Stimulated activated CD8-positive, alpha-beta memory T cell treated with anti-CD3 and anti-CD28 coated beads, Interleukin-4, amount 100 ng/mL, for 4 hours (primary cell): ENCODE measurements around the gene TAF6.

Experiments
- DNase-seq, 2 donors: peaks; one replicate each; pipeline ENCODE4 v3.0.0-alpha.2; 2020; ENCODE audit warnings: low read depth in 2 of 2, low spot score in 1 of 2

The TAF6 gene

DNA sequence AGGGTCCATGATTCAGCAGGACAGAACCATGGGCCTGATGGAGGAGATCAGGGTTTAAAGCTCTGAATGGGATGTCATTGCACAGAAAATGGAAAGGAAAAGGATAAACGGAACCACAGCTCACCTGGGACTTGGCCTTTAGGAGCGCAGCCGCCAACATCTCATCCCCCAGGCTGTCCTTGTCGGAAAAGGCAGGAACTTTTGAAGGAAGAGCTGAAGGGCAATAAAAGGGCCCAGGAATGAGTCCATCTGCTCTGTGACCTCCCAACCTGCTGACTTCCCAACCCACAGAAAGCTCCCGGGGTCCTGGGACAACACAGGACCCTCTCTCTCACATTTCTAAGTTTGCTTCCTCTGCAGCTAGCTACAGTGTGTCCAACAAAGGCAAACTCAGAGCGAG, 43.7 kb downstream of the TAF6 start:
- no peak for DNase-seq

DNA sequence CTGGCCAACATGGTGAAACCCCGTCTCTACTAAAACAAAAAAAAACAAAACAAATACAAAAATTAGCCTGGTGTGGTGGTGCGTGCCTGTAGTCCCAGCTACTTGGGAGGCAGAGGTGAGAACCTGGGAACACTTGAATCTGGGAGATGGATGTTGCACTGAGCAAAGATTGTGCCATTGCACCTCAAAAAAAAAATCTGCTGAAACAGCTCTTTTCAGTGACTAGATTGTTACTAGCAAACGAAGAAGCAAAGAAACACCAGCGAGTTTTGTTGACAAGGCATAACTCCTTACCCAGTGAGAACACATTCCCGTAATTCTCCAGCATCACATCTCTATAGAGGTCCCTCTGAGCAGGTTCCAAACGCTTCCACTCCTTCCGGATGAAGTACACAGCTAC, 44.3 kb downstream of the TAF6 start:
- DNase-seq = no peak

DNA sequence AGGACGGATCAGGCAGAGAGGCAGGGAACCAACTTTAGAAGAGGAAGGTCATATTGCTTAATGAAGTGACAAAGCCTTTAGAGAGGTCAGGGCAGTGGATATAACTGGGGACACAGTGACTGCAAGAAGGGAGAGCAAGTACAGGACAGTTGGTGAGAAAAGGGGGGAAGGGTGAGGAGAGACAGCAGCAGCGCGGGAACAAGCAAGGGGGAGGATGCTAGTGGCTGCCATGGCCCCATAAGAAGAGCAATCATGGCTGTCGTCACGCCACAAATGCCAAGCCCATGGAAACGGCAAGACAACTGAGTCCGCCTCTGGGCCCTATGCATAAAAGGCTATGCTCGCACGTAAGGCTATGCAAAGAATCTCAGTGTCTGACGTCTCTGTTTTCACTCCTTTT, 46.7 kb downstream of the TAF6 start:
- no peak for DNase-seq

DNA sequence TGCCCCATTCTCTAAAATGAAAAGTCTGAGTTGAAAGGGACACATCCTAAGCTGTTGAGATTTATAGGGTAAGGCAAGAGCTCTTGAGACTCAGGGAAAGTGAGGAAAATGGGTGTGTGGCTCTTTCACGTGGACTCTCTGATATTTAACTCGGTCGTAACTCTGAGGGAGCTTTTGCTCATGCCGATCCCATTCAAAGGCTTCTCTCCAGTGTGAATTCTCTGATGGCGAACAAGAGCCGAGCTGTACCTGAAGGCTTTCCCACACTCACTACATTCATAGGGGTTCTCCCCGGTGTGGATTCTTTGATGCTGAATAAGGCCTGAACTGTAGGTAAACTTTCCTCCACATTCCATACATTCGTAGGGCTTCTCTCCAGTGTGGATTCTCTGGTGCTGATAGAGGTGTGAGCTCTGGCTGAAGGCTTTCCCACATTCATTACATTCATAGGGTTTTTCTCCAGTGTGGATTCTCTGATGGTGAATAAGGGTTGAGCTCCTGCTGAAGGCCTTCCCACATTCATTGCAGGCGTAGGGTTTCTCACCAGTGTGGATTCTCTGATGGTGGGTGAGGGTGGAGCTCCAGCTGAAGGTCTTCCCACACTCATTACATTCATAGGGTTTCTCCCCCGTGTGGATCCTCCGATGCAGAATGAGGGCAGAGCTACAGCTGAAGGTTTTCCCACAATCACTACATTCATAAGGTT, 48.0 kb downstream of the TAF6 start:
- no peak for DNase-seq

DNA sequence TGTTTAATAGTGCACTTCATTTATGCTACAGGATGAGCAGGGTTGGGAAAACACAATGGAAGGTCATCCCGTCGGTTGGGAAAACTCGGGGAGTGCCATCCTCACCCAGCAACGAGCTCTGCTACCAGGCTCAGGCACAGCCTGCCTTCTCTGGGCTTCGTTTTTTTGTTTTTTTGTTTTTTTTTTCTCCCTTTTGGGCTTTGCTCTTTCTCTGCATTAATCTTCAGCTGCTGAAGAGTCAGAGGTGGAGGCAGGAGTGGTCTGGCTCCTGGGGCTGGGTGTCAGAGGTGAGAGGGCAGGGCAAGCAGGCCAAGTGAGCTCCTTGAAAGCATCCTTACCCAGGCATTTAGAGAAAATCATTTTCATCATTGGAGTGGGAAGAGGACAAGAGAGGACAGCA, 49.2 kb downstream of the TAF6 start:
- no peak for DNase-seq

DNA sequence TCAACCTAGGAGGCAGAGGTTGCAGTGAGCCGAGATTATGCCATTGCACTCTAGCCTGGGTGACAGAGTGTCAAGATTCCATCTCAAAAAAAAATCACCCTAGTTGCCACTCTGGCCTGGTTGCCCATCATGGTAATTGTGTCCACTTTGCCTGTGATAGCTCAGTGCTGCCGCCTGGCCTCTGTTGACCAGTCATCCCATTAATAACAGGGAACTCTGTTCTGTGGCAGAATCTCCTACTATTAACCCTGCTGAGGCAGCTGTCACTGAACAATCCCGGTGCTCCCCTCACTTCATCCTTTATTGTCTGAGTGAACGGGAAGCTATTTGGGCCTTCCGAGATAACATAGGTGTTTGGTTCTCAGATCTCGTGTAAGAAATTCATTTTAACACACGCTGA, 52.2 kb downstream of the TAF6 start:
- DNase-seq = no peak

DNA sequence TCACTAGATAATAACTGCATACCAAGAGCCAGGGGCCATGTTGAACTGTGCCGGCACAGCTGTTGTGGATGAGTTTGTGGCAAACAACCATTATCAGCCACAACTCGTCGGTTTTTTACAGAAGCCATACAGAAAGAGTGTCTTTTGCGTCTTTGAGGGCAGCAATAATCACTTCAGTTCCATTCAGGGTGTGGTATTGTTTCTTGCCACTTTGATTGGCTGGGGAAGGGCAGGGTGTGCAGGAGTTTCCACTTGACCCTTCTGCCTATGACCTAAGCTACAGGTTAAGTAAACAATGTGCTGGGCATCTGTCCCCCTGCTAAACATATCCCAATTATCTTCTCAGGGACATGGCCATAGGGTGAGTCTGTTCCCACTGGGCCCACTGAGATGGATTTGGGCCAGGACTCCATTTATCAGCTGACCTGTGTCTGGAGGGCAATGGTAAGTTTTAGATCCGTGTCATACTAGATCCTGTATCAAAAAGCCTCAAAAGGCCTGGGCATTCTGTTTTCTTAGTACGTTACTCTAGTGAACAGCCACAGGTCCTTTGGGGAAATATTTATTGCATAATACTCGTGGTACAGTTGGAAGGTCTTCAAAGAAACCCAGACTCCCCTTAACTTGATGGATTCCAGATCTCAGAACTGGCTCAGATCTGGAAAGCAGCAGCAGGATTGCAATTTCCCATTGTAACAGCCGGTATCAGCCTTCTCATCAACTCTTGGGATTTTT, 53.5 kb downstream of the TAF6 start:
- DNase-seq = no peak

DNA sequence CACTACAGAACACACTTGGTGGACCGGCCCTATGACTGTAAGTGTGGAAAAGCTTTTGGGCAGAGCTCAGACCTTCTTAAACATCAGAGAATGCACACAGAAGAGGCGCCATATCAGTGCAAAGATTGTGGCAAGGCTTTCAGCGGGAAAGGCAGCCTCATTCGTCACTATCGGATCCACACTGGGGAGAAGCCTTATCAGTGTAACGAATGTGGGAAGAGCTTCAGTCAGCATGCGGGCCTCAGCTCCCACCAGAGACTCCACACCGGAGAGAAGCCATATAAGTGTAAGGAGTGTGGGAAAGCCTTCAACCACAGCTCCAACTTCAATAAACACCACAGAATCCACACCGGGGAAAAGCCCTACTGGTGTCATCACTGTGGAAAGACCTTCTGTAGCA, 55.0 kb downstream of the TAF6 start:
- DNase-seq = no peak

DNA sequence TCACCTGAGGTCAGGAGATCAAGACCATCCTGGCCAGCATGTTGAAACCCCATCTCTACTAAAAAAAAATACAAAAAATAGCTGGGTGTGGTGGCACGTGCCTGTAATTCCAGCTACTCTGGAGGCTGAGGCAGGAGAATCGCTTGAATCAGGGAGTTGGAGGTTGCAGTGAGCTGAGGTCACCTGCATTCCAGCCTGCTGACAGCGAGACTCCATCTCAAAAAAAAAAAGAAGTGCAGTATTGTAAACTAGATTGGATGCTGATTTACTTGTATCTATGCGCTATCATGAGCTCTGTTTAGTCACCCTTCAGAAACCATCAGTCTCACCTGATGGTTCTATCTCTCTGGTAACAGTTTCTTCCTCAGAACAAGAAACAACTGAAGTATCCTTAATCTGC, 55.8 kb downstream of the TAF6 start:
- no peak for DNase-seq

DNA sequence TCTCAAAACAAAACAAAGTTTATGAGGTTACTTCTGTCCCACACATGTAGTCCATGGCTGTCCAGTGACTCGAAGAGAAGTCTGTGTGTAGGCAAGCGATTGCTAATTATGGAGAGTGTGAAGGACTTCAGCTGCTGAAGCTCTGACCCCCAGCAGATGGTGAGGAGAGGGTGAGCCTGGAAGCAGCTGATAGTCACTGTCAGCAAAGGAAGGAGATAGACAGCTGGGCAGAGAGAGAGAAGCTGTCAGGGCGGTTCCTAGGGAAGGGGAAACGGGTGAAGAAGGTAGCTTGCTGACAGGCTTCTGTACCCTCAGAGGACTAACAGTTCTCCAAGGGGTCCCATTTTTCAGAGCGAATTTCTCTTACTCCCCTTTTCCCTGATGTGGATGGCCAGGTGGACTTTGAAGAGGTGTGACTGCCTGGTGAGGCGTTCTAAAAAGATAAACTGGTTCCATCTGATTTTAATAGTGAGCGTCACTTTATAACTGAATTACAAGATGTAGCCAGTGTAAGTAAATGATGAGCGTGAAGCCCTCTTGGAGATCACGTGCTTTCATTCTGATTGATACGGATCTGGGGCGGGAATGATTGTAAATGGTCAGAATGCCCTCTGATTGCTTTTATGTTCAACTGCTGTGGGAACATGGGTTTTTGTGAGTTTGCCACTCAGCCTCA, 57.5 kb downstream of the TAF6 start:
- no peak for DNase-seq

DNA sequence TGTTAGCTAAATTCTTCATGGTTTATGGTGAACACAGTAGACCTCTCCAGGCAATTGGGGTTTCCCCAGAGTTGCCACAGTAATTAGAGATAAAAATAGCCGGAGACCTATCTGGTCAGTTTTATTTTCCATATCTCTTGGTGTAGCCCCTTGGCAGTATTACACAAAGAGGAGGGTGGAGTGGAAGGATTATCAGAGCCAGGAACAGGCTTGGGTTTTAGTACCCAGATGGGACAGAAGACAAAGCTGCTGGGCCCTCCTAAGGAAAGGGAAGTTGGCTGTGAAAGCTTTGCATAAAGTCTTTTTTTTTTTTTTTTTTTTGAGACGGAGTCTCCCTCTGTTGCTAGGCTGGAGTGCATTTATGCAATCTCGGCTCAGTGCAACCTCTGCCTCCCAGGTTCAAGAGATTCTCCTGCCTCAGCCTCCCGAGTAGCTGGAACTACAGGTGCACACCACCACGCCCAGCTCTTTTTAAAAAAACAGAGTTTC, 59.9 kb downstream of the TAF6 start:
- no peak for DNase-seq
